Osteoblast (primary cell): ENCODE data around the gene PRKAR1B. TPM values are rescaled to one million over a fixed set of nuclear protein-coding genes. Genes with fewer than 3 reads are reported as not detected.

Experiments
- DNase-seq: peaks from one replicate; pipeline ENCODE4 v3.0.0; 2011; ENCODE audit warnings: low spot score, mixed read lengths; ENCODE audit not compliant: insufficient read length; ENCODE audit errors: missing footprints
- H2AFZ ChIP-seq: 2 replicates; pipeline ENCODE4 v1.6.0; 2011; ENCODE audit warnings: mild to moderate bottlenecking, low read length
- H3K27ac ChIP-seq: 2 replicates; pipeline ENCODE4 v1.5.1; 2011; ENCODE audit warnings: mild to moderate bottlenecking, low read depth, low read length, moderate library complexity
- H3K27me3 ChIP-seq: 2 replicates; pipeline ENCODE4 v1.6.0; 2012; ENCODE audit warnings: mild to moderate bottlenecking, control low read depth, inconsistent platforms, low read length, moderate library complexity; ENCODE audit not compliant: insufficient read depth
- H3K36me3 ChIP-seq: 2 replicates; pipeline ENCODE4 v1.5.1; 2011; ENCODE audit warnings: mild to moderate bottlenecking, low read length, control low read depth, moderate library complexity; ENCODE audit not compliant: insufficient read depth
- H3K4me1 ChIP-seq: 2 replicates; pipeline ENCODE4 v1.5.1; 2011; ENCODE audit warnings: mild to moderate bottlenecking, low read length, control low read depth, moderate library complexity; ENCODE audit not compliant: insufficient read depth
- H3K4me2 ChIP-seq: 2 replicates; pipeline ENCODE4 v1.6.0; 2011; ENCODE audit warnings: mild to moderate bottlenecking, low read length; ENCODE audit not compliant: insufficient read depth
- H3K4me3 ChIP-seq: fragments of 200-600 bp; sonication (generic); 3 replicates; pipeline ENCODE4 v1.5.1; 2012; ENCODE audit warnings: mild to moderate bottlenecking, low read length, inconsistent platforms; ENCODE audit not compliant: insufficient read depth
- H3K79me2 ChIP-seq: 2 replicates; pipeline ENCODE4 v1.6.0; 2012; ENCODE audit warnings: mild to moderate bottlenecking, low read length, control low read depth, inconsistent platforms; ENCODE audit not compliant: insufficient read depth
- H3K9me3 ChIP-seq: 2 replicates; pipeline ENCODE4 v1.5.1; 2011; ENCODE audit warnings: low read depth, low read length, control low read depth
- H4K20me1 ChIP-seq: 2 replicates; pipeline ENCODE4 v1.6.0; 2012; ENCODE audit warnings: mild to moderate bottlenecking, low read length, control low read depth; ENCODE audit not compliant: insufficient read depth
- CTCF ChIP-seq: IDR thresholded peaks from 2 replicates; pipeline ENCODE4 v1.5.1; 2011; ENCODE audit warnings: mild to moderate bottlenecking, low read depth, low read length, moderate library complexity; ENCODE audit errors: extremely low read depth
- total RNA-seq: library from RNA; depleted of rRNA; stranded (reverse); fragments of >200 nt; gene quantifications from 2 replicates; pipeline ENCODE4 v1.2.3, GENCODE V29; 2012

The PRKAR1B gene
- total RNA-seq, 1 donor: 6.5 TPM

GRCh38 chr7:750111-750905 lies 23.2 kb upstream of the PRKAR1B start:
- Histone ChIP-seq H4K20me1 (peaks cover 20% of the 10 kb centered on the region), H3K36me3 (peaks cover 16% of the 10 kb centered on the region), H2AFZ (no peak overlapping the region), H3K9me3 (no peaks in the 10 kb centered on the region), H3K79me2 (peaks cover 18% of the 10 kb centered on the region), H3K27ac (no peak overlapping the region), H3K27me3 (no peaks in the 10 kb centered on the region), H3K4me3 (no peak overlapping the region), H3K4me2 (no peak overlapping the region), H3K4me1 (peaks cover 10% of the 10 kb centered on the region)
- peak; percentile 17 for DNase-seq
- TF ChIP-seq CTCF: no peak

- peak; percentile 93 for DNase-seq
Measured at GRCh38 chr7:749140-749551, 22.1 kb upstream of the PRKAR1B start.

DNA sequence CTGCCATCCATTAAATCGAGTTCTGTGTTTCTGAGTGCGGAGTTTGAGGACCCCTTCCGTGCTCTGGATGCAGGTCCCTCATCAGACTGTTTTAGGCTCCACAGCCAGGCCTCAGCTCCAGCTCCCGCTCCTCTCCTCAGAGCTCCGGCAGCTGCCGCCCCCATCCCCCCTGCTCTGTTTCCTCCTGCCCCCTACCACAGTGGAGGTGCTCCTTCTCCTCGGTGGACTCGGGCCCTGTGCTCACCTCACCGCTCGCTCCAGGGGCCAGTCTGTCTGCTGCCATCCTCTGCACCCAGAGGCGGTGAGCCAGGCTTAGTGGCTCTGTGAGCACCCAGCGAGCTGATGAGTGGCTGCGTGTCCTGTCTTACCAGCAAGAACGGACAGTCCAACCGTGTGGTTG lies 21.4 kb upstream of the PRKAR1B start:
- H3K9me3 ChIP-seq: no peaks in the 10 kb centered on the region
- no peak overlapping the region for H3K4me3 ChIP-seq
- no peaks in the 10 kb centered on the region for H3K27me3 ChIP-seq
- H3K4me2 ChIP-seq: no peak overlapping the region
- no peak for TF ChIP-seq CTCF
- DNase-seq: peak; percentile 74
- peaks cover 7% of the 10 kb centered on the region for H3K36me3 ChIP-seq
- peaks cover 18% of the 10 kb centered on the region for H3K79me2 ChIP-seq
- peaks cover 20% of the 10 kb centered on the region for H4K20me1 ChIP-seq
- H2AFZ ChIP-seq: no peak overlapping the region
- no peak overlapping the region for H3K27ac ChIP-seq
- H3K4me1 ChIP-seq: peaks cover 10% of the 10 kb centered on the region

More at GRCh38 chr7:749140-749551, 22.1 kb upstream of the PRKAR1B start:
- Histone ChIP-seq H3K4me3 (no peak overlapping the region), H2AFZ (peak overlapping the region; percentile 27), H3K4me2 (peak overlapping the region; percentile 16), H3K79me2 (peaks cover 18% of the 10 kb centered on the region), H3K27me3 (no peaks in the 10 kb centered on the region), H3K36me3 (peaks cover 7% of the 10 kb centered on the region), H3K4me1 (peaks cover 10% of the 10 kb centered on the region), H3K27ac (no peak overlapping the region), H3K9me3 (no peaks in the 10 kb centered on the region), H4K20me1 (peaks cover 20% of the 10 kb centered on the region)
- no peak for TF ChIP-seq CTCF

GRCh38 chr7:747186-747585 lies 20.1 kb upstream of the PRKAR1B start:
- Histone ChIP-seq H3K9me3 (no peaks in the 10 kb centered on the region), H3K36me3 (peaks cover 7% of the 10 kb centered on the region), H4K20me1 (peaks cover 20% of the 10 kb centered on the region), H3K4me3 (no peak overlapping the region), H3K4me2 (no peak overlapping the region), H2AFZ (no peak overlapping the region), H3K27me3 (no peaks in the 10 kb centered on the region), H3K4me1 (peaks cover 10% of the 10 kb centered on the region), H3K27ac (no peak overlapping the region), H3K79me2 (peaks cover 18% of the 10 kb centered on the region)
- TF ChIP-seq CTCF: no peak
- DNase-seq: peak; percentile 62
